ENCODE results near the gene ASMT.

DNA sequence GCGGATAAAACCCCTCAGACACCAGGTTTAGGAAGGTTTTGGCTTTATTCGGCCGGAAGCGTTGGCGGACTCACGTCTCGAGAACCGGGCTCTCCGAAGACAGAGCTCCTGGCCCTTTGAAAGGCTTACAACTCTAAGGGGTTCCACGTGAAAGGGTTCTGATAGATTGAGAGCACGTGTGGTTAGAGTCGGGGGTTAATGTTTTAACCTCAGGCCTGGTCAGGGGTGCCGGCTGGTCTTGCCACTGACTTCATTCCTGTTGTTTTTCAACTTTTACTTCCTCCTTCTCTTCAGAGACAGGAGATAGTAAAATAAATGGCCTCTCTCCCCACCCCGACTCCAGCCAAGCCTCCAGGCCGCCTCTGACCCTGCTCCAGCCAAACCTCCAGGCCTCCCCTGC is 4.7 kb upstream of the ASMT start:
- TF ChIP-seq, protein P1, sequence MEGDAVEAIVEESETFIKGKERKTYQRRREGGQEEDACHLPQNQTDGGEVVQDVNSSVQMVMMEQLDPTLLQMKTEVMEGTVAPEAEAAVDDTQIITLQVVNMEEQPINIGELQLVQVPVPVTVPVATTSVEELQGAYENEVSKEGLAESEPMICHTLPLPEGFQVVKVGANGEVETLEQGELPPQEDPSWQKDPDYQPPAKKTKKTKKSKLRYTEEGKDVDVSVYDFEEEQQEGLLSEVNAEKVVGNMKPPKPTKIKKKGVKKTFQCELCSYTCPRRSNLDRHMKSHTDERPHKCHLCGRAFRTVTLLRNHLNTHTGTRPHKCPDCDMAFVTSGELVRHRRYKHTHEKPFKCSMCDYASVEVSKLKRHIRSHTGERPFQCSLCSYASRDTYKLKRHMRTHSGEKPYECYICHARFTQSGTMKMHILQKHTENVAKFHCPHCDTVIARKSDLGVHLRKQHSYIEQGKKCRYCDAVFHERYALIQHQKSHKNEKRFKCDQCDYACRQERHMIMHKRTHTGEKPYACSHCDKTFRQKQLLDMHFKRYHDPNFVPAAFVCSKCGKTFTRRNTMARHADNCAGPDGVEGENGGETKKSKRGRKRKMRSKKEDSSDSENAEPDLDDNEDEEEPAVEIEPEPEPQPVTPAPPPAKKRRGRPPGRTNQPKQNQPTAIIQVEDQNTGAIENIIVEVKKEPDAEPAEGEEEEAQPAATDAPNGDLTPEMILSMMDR (IDR thresholded peaks at IDR 0.05): no peak
- TF ChIP-seq POLR2A (IDR thresholded peaks at IDR 0.05): no peak

All from lower leg skin (tissue), 3 donors.